Measurements from ENCODE around the gene OSBPL5.

The OSBPL5 gene

GRCh38 chr11:3051196-3052108, 113.7 kb downstream of the OSBPL5 start:
- H3K27ac ChIP-seq (ENCODE audit: low read length) = no peak overlapping the region
- peaks cover 39% of the 10 kb centered on the region for H3K4me1 ChIP-seq (ENCODE audit: control insufficient read depth, insufficient read depth, low read length)

GRCh38 chr11:3050386-3051195, 114.5 kb downstream of the OSBPL5 start:
- peaks cover 4 to 14% of the 10 kb centered on the region in 2 donors for H3K36me3 ChIP-seq (ENCODE audit: control insufficient read depth in 2 of 2, insufficient read depth in 2 of 2, low read length in 2 of 2)
- no peak overlapping the region for H3K9ac ChIP-seq (ENCODE audit: low read length in 2 of 2)
- peaks cover 31% of the 10 kb centered on the region for H3K4me1 ChIP-seq (ENCODE audit: control insufficient read depth, insufficient read depth, low read length)
- peak overlapping the region; percentile 18 for H3K27ac ChIP-seq (ENCODE audit: low read length)
- H3K4me3 ChIP-seq (ENCODE audit: low read length in 2 of 2) = no peak overlapping the region
- H3K9me3 ChIP-seq (ENCODE audit: control insufficient read depth in 2 of 2, low read length in 2 of 2) = no peaks in the 10 kb centered on the region
- no peaks in the 10 kb centered on the region for H3K27me3 ChIP-seq (ENCODE audit: control insufficient read depth in 1 of 2, insufficient read depth in 2 of 2, low read length in 2 of 2)

More at GRCh38 chr11:3051196-3052108, 113.7 kb downstream of the OSBPL5 start:
- Histone ChIP-seq H3K27me3 (ENCODE audit: control insufficient read depth in 1 of 2, insufficient read depth in 2 of 2, low read length in 2 of 2) (no peaks in the 10 kb centered on the region), H3K9me3 (ENCODE audit: control insufficient read depth in 2 of 2, low read length in 2 of 2) (no peaks in the 10 kb centered on the region), H3K36me3 (ENCODE audit: control insufficient read depth in 2 of 2, insufficient read depth in 2 of 2, low read length in 2 of 2) (peaks cover 4 to 12% of the 10 kb centered on the region in 2 donors), H3K4me3 (ENCODE audit: low read length in 2 of 2) (no peak overlapping the region), H3K9ac (ENCODE audit: low read length in 2 of 2) (no peak overlapping the region)

GRCh38 chr11:3049430-3050243, 115.5 kb downstream of the OSBPL5 start:
- peak overlapping the region; percentile 76 for H3K27ac ChIP-seq (ENCODE audit: low read length)
- H3K9me3 ChIP-seq (ENCODE audit: control insufficient read depth in 2 of 2, low read length in 2 of 2) = no peaks in the 10 kb centered on the region
- peak overlapping the region; percentile 62 to 66 for H3K9ac ChIP-seq (ENCODE audit: low read length in 2 of 2)
- peaks cover 24% of the 10 kb centered on the region for H3K4me1 ChIP-seq (ENCODE audit: control insufficient read depth, insufficient read depth, low read length)
- H3K36me3 ChIP-seq (ENCODE audit: control insufficient read depth in 2 of 2, insufficient read depth in 2 of 2, low read length in 2 of 2) = peaks cover 7 to 17% of the 10 kb centered on the region in 2 donors
- no peaks in the 10 kb centered on the region for H3K27me3 ChIP-seq (ENCODE audit: control insufficient read depth in 1 of 2, insufficient read depth in 2 of 2, low read length in 2 of 2)
- H3K4me3 ChIP-seq (ENCODE audit: low read length in 2 of 2) = peak overlapping the region; percentile 29 to 31

- H3K9ac ChIP-seq (ENCODE audit: low read length in 2 of 2) = no peak overlapping the region
These were observed 117.5 kb downstream of the OSBPL5 start for GRCh38 chr11:3047637-3048036.

GRCh38 chr11:3046641-3047040, 118.5 kb downstream of the OSBPL5 start:
- peaks cover 40% of the 10 kb centered on the region for H3K4me1 ChIP-seq (ENCODE audit: control insufficient read depth, insufficient read depth, low read length)
- H3K36me3 ChIP-seq (ENCODE audit: control insufficient read depth in 2 of 2, insufficient read depth in 2 of 2, low read length in 2 of 2) = peaks cover 6 to 13% of the 10 kb centered on the region in 2 donors
- no peak overlapping the region for H3K9ac ChIP-seq (ENCODE audit: low read length in 2 of 2)
- no peak overlapping the region for H3K4me3 ChIP-seq (ENCODE audit: low read length in 2 of 2)
- H3K27me3 ChIP-seq (ENCODE audit: control insufficient read depth in 1 of 2, insufficient read depth in 2 of 2, low read length in 2 of 2) = no peaks in the 10 kb centered on the region
- H3K9me3 ChIP-seq (ENCODE audit: control insufficient read depth in 2 of 2, low read length in 2 of 2) = no peaks in the 10 kb centered on the region
- H3K27ac ChIP-seq (ENCODE audit: low read length) = no peak overlapping the region

More at GRCh38 chr11:3047637-3048036, 117.5 kb downstream of the OSBPL5 start:
- Histone ChIP-seq H3K36me3 (ENCODE audit: control insufficient read depth in 2 of 2, insufficient read depth in 2 of 2, low read length in 2 of 2) (peaks cover 4 to 15% of the 10 kb centered on the region in 2 donors), H3K4me3 (ENCODE audit: low read length in 2 of 2) (no peak overlapping the region), H3K9me3 (ENCODE audit: control insufficient read depth in 2 of 2, low read length in 2 of 2) (no peaks in the 10 kb centered on the region), H3K27ac (ENCODE audit: low read length) (no peak overlapping the region), H3K27me3 (ENCODE audit: control insufficient read depth in 1 of 2, insufficient read depth in 2 of 2, low read length in 2 of 2) (no peaks in the 10 kb centered on the region), H3K4me1 (ENCODE audit: control insufficient read depth, insufficient read depth, low read length) (peaks cover 40% of the 10 kb centered on the region)

GRCh38 chr11:3046190-3046589, 118.9 kb downstream of the OSBPL5 start:
- H3K4me3 ChIP-seq (ENCODE audit: low read length in 2 of 2) = no peak overlapping the region
- no peak overlapping the region for H3K9ac ChIP-seq (ENCODE audit: low read length in 2 of 2)
- peaks cover 38% of the 10 kb centered on the region for H3K4me1 ChIP-seq (ENCODE audit: control insufficient read depth, insufficient read depth, low read length)
- peaks cover 10 to 17% of the 10 kb centered on the region in 2 donors for H3K36me3 ChIP-seq (ENCODE audit: control insufficient read depth in 2 of 2, insufficient read depth in 2 of 2, low read length in 2 of 2)
- H3K9me3 ChIP-seq (ENCODE audit: control insufficient read depth in 2 of 2, low read length in 2 of 2) = no peaks in the 10 kb centered on the region
- H3K27ac ChIP-seq (ENCODE audit: low read length) = no peak overlapping the region
- H3K27me3 ChIP-seq (ENCODE audit: control insufficient read depth in 1 of 2, insufficient read depth in 2 of 2, low read length in 2 of 2) = no peaks in the 10 kb centered on the region

GRCh38 chr11:3044915-3045314, 120.2 kb downstream of the OSBPL5 start:
- no peak overlapping the region for H3K27ac ChIP-seq (ENCODE audit: low read length)
- peaks cover 28% of the 10 kb centered on the region for H3K4me1 ChIP-seq (ENCODE audit: control insufficient read depth, insufficient read depth, low read length)
- no peak overlapping the region for H3K9ac ChIP-seq (ENCODE audit: low read length in 2 of 2)
- peaks cover 18 to 22% of the 10 kb centered on the region in 2 donors for H3K36me3 ChIP-seq (ENCODE audit: control insufficient read depth in 2 of 2, insufficient read depth in 2 of 2, low read length in 2 of 2)
- no peaks in the 10 kb centered on the region for H3K9me3 ChIP-seq (ENCODE audit: control insufficient read depth in 2 of 2, low read length in 2 of 2)
- H3K4me3 ChIP-seq (ENCODE audit: low read length in 2 of 2) = no peak overlapping the region
- H3K27me3 ChIP-seq (ENCODE audit: control insufficient read depth in 1 of 2, insufficient read depth in 2 of 2, low read length in 2 of 2) = no peaks in the 10 kb centered on the region

- Histone ChIP-seq H3K9me3 (ENCODE audit: control insufficient read depth in 2 of 2, low read length in 2 of 2) (no peaks in the 10 kb centered on the region), H3K27ac (ENCODE audit: low read length) (peak overlapping the region; percentile 55), H3K27me3 (ENCODE audit: control insufficient read depth in 1 of 2, insufficient read depth in 2 of 2, low read length in 2 of 2) (no peaks in the 10 kb centered on the region), H3K4me3 (ENCODE audit: low read length in 2 of 2) (no peak overlapping the region), H3K36me3 (ENCODE audit: control insufficient read depth in 2 of 2, insufficient read depth in 2 of 2, low read length in 2 of 2) (peaks cover 25 to 26% of the 10 kb centered on the region in 2 donors), H3K9ac (ENCODE audit: low read length in 2 of 2) (peak overlapping the region in 1 of 2 donors; percentile 36), H3K4me1 (ENCODE audit: control insufficient read depth, insufficient read depth, low read length) (peaks cover 18% of the 10 kb centered on the region)
These were observed 121.1 kb downstream of the OSBPL5 start for GRCh38 chr11:3044004-3044403.

- Histone ChIP-seq H3K4me3 (ENCODE audit: low read length in 2 of 2) (no peak overlapping the region), H3K36me3 (ENCODE audit: control insufficient read depth in 2 of 2, insufficient read depth in 2 of 2, low read length in 2 of 2) (peaks cover 29 to 31% of the 10 kb centered on the region in 2 donors), H3K4me1 (ENCODE audit: control insufficient read depth, insufficient read depth, low read length) (peaks cover 18% of the 10 kb centered on the region)
These were observed 121.7 kb downstream of the OSBPL5 start for GRCh38 chr11:3043315-3043871.

More at GRCh38 chr11:3043315-3043871, 121.7 kb downstream of the OSBPL5 start:
- Histone ChIP-seq H3K27me3 (ENCODE audit: control insufficient read depth in 1 of 2, insufficient read depth in 2 of 2, low read length in 2 of 2) (no peaks in the 10 kb centered on the region), H3K27ac (ENCODE audit: low read length) (peak overlapping the region; percentile 55), H3K9ac (ENCODE audit: low read length in 2 of 2) (peak overlapping the region in 1 of 2 donors; percentile 55), H3K9me3 (ENCODE audit: control insufficient read depth in 2 of 2, low read length in 2 of 2) (no peaks in the 10 kb centered on the region)

Data from stomach smooth muscle (tissue), 2 donors.